ENCODE measurements around the gene NLRP6. TPM values are rescaled to one million over a fixed set of nuclear protein-coding genes. Genes with fewer than 3 reads are reported as not detected.

The NLRP6 gene
- total RNA-seq, 4 donors from 2014 or later, result 0.23 to 1.9 TPM; not detected in 2

- TF ChIP-seq, protein P1, sequence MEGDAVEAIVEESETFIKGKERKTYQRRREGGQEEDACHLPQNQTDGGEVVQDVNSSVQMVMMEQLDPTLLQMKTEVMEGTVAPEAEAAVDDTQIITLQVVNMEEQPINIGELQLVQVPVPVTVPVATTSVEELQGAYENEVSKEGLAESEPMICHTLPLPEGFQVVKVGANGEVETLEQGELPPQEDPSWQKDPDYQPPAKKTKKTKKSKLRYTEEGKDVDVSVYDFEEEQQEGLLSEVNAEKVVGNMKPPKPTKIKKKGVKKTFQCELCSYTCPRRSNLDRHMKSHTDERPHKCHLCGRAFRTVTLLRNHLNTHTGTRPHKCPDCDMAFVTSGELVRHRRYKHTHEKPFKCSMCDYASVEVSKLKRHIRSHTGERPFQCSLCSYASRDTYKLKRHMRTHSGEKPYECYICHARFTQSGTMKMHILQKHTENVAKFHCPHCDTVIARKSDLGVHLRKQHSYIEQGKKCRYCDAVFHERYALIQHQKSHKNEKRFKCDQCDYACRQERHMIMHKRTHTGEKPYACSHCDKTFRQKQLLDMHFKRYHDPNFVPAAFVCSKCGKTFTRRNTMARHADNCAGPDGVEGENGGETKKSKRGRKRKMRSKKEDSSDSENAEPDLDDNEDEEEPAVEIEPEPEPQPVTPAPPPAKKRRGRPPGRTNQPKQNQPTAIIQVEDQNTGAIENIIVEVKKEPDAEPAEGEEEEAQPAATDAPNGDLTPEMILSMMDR (IDR thresholded peaks at IDR 0.05), result no peak
- TF ChIP-seq EP300 (IDR thresholded peaks at IDR 0.05), result no peak
- no peak for TF ChIP-seq POLR2AphosphoS5 (IDR thresholded peaks at IDR 0.05)
- Histone ChIP-seq H3K4me1 (peaks cover 0 to 32% (median 17%) of the 10 kb centered on the region in 3 donors), H3K27me3 (peaks cover 73% of the 10 kb centered on the region), H3K9me3 (no peaks in the 10 kb centered on the region), H3K27ac (no peak overlapping the region), H3K4me3 (peak overlapping the region in 1 of 2 donors; percentile 36), H3K36me3 (no peaks in the 10 kb centered on the region)
- no peak for ATAC-seq
- WGBS, 2 donors (ENCODE audit: low coverage in 1 of 2), result no CpG with 5 or more reads among the region's 97 CpGs
Measured at GRCh38 chr11:279040-279965, 1.1 kb downstream of the NLRP6 start.

DNA sequence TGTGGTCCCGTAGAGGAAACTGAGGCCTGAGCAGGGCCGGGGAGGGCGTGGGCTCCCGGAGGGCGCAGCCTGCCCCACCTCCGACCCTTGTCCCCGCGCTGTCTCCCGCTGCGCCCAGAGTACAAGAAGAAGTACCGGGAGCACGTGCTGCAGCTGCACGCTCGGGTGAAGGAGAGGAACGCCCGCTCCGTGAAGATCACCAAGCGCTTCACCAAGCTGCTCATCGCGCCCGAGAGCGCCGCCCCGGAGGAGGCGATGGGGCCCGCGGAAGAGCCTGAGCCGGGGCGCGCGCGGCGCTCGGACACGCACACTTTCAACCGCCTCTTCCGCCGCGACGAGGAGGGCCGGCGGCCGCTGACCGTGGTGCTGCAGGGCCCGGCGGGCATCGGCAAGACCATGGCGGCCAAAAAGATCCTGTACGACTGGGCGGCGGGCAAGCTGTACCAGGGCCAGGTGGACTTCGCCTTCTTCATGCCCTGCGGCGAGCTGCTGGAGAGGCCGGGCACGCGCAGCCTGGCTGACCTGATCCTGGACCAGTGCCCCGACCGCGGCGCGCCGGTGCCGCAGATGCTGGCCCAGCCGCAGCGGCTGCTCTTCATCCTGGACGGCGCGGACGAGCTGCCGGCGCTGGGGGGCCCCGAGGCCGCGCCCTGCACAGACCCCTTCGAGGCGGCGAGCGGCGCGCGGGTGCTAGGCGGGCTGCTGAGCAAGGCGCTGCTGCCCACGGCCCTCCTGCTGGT lies 1.9 kb downstream of the NLRP6 start:
- no peaks in the 10 kb centered on the region for H3K9me3 ChIP-seq
- H3K27ac ChIP-seq, result no peak overlapping the region
- no peaks in the 10 kb centered on the region for H3K36me3 ChIP-seq
- H3K27me3 ChIP-seq, result peaks cover 81% of the 10 kb centered on the region
- peak; percentile 29 for ATAC-seq
- H3K4me1 ChIP-seq, result peaks cover 0 to 32% (median 17%) of the 10 kb centered on the region in 3 donors
- H3K4me3 ChIP-seq, result peak overlapping the region in 1 of 2 donors; percentile 36
- WGBS, 2 donors (ENCODE audit: low coverage in 1 of 2), result no CpG with 5 or more reads among the region's 85 CpGs
- TF ChIP-seq POLR2A (IDR thresholded peaks at IDR 0.05) (no peak), EP300 (IDR thresholded peaks at IDR 0.05) (no peak), POLR2AphosphoS5 (IDR thresholded peaks at IDR 0.05) (no peak)
- TF ChIP-seq, protein P1 (IDR thresholded peaks at IDR 0.05), result no peak

- H3K4me3 ChIP-seq, result peak overlapping the region in 1 of 2 donors; percentile 36
- ATAC-seq, result no peak
- WGBS, 2 donors (ENCODE audit: low coverage in 1 of 2), result no CpG with 5 or more reads among the region's 79 CpGs
Measured at GRCh38 chr11:280706-281485, 2.7 kb downstream of the NLRP6 start.

DNA sequence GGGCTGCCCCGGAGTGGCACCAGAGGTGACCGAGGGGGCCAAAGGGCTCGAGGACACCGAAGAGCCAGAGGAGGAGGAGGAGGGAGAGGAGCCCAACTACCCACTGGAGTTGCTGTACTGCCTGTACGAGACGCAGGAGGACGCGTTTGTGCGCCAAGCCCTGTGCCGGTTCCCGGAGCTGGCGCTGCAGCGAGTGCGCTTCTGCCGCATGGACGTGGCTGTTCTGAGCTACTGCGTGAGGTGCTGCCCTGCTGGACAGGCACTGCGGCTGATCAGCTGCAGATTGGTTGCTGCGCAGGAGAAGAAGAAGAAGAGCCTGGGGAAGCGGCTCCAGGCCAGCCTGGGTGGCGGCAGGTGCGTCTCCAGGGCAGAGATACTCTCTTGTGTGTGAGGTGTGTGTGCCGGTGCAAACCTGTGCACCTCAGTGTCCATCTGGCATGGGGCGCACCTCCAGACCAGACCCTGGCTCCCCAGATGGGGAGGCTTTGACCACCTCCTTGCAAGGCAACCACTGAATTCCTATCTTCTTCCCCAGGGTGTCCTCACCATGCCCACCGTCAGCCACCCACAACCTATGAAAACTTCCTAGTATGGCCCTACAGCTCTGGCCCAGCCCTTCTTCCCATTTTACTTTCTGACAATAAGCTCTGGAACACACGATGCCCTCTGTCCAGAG lies 3.4 kb downstream of the NLRP6 start:
- TF ChIP-seq POLR2AphosphoS5 (IDR thresholded peaks at IDR 0.05), result no peak
- peaks cover 93% of the 10 kb centered on the region for H3K27me3 ChIP-seq
- no peaks in the 10 kb centered on the region for H3K9me3 ChIP-seq
- no peak overlapping the region for H3K27ac ChIP-seq
- no peaks in the 10 kb centered on the region for H3K36me3 ChIP-seq
- H3K4me3 ChIP-seq, result peak overlapping the region in 1 of 2 donors; percentile 36
- peaks cover 0 to 32% (median 17%) of the 10 kb centered on the region in 3 donors for H3K4me1 ChIP-seq
- 33 to 35% methylated on average over 14 to 15 of the region's 26 CpGs for WGBS, 2 donors (ENCODE audit: low coverage in 1 of 2)
- no peak for ATAC-seq

More at GRCh38 chr11:280706-281485, 2.7 kb downstream of the NLRP6 start:
- Histone ChIP-seq H3K27ac (no peak overlapping the region), H3K4me1 (peaks cover 0 to 32% (median 17%) of the 10 kb centered on the region in 3 donors), H3K27me3 (peaks cover 88% of the 10 kb centered on the region), H3K36me3 (no peaks in the 10 kb centered on the region), H3K9me3 (no peaks in the 10 kb centered on the region)
- TF ChIP-seq POLR2A (IDR thresholded peaks at IDR 0.05), result no peak
- TF ChIP-seq, protein P1 (IDR thresholded peaks at IDR 0.05), result no peak
- no peak for TF ChIP-seq EP300 (IDR thresholded peaks at IDR 0.05)
- no peak for TF ChIP-seq POLR2AphosphoS5 (IDR thresholded peaks at IDR 0.05)

Data from gastroesophageal sphincter (tissue), 4 donors.